Esophagus squamous epithelium (tissue), 4 donors: ENCODE measurements around the gene STRBP.

Experiments used
- POLR2A ChIP-seq, 4 donors: fragments of 450-650 bp; IDR thresholded peaks; one replicate each; pipeline ENCODE4 v1.6.1; 2017; ENCODE audit warnings: antibody characterized with exemption in 4 of 4, mild to moderate bottlenecking in 4 of 4, moderate library complexity in 3 of 4
- TF ChIP-seq, protein P1 (sequence below), 6 experiments: fragments of 450-650 bp in 4 of 6; fragments of 200-600 bp in 2 of 6; sonication (generic) in 2 of 6; IDR thresholded peaks; one replicate each; pipeline ENCODE4 v1.5.1; 2016 to 2019; ENCODE audit warnings: antibody characterized with exemption in 6 of 6, mild to moderate bottlenecking in 4 of 6, moderate library complexity in 4 of 6

DNA sequence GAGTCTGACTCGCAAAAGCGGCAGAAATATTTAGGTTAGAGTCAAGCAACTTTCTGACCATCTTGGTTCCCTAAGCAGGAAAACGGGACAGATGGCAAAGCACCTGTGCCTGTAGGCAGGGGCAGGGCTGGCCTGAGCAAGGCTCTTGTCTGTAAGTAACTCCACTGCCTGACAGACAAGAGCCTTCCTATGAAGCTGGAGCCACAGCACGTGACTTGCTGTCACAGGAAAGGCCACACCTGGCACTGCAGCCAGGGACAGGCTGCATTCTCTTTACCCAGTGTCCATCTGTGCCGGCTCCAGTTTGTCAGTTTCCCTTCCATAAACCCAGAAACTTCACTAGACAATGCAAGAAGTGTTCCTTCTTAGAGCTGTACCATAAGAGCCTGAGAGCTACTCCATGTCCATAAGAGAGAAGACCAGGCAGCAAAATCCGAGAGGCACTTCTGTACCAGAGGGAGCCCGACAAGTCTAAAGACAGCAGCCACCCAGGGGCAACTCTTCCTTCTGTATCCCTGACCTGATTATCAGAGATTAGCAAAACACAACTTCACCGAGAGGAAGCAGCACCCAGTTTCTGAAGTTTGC, 156.9 kb downstream of the STRBP start:
- TF ChIP-seq, protein P1, sequence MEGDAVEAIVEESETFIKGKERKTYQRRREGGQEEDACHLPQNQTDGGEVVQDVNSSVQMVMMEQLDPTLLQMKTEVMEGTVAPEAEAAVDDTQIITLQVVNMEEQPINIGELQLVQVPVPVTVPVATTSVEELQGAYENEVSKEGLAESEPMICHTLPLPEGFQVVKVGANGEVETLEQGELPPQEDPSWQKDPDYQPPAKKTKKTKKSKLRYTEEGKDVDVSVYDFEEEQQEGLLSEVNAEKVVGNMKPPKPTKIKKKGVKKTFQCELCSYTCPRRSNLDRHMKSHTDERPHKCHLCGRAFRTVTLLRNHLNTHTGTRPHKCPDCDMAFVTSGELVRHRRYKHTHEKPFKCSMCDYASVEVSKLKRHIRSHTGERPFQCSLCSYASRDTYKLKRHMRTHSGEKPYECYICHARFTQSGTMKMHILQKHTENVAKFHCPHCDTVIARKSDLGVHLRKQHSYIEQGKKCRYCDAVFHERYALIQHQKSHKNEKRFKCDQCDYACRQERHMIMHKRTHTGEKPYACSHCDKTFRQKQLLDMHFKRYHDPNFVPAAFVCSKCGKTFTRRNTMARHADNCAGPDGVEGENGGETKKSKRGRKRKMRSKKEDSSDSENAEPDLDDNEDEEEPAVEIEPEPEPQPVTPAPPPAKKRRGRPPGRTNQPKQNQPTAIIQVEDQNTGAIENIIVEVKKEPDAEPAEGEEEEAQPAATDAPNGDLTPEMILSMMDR (IDR thresholded peaks at IDR 0.05), result no peak
- no peak for TF ChIP-seq POLR2A (IDR thresholded peaks at IDR 0.05)
